Measurements from ENCODE around the gene IFRD2.

DNA sequence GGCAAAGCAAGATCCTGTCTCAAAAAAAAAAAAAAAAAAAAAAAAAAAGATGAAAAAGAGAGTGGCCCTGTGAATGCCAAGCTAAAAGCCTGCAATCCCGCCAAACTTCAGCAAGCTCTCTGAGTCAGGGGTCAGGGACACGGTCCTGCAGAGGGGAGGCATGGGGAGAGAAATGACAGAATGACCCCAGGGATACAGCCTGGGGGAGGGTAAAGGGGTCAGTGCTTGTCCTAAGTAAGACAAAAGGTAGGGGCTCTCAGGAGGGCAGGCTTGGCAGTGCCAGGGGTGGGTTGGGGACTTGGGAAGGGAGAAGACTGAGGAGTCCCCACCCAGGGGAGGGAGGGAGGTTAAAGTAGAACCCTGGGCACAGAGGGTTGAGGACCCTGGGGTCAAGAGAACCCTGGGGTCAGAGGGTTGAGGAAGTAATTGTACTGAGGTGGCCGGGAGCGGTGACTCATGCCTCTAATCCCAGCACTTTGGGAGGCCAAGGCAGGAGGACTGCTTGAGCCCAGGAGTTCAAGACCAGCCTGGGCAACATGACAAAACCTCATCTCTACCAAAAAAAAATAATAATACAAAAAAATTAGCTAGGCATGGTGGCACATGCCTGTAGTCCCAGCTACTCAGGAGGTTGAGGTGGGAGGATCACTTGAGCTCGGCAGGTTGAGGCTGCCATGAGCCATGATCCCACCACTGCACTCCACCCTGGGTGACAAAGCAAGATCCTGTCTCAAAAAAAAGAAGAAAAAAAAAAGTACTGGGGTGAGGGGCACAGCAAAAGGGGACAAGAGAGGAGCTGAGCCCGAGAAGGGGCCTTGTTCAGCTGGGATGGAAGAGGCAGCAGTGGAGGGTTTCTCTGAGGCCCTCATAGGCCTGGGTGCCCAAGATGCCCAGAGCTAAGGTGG is 28.5 kb downstream of the IFRD2 start:
- TF ChIP-seq, protein P1, sequence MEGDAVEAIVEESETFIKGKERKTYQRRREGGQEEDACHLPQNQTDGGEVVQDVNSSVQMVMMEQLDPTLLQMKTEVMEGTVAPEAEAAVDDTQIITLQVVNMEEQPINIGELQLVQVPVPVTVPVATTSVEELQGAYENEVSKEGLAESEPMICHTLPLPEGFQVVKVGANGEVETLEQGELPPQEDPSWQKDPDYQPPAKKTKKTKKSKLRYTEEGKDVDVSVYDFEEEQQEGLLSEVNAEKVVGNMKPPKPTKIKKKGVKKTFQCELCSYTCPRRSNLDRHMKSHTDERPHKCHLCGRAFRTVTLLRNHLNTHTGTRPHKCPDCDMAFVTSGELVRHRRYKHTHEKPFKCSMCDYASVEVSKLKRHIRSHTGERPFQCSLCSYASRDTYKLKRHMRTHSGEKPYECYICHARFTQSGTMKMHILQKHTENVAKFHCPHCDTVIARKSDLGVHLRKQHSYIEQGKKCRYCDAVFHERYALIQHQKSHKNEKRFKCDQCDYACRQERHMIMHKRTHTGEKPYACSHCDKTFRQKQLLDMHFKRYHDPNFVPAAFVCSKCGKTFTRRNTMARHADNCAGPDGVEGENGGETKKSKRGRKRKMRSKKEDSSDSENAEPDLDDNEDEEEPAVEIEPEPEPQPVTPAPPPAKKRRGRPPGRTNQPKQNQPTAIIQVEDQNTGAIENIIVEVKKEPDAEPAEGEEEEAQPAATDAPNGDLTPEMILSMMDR (conservative IDR thresholded peaks at IDR 0.05) = no peak
- no peak for TF ChIP-seq ZFX (IDR thresholded peaks at IDR 0.05)
